HCT116 (cell line): ENCODE results near the gene XAGE2. TPM values are rescaled to one million over a fixed set of nuclear protein-coding genes. Genes with fewer than 3 reads are reported as not detected.

ENCODE experiments used
- ATAC-seq: fragments of 200-7000 bp; cut with Tn5 transposase; 2 replicates; pipeline ENCODE4 v1.9.1; 2020; ENCODE audit warnings: mild to moderate bottlenecking, moderate library complexity
- BruUV-seq: library from RNA; stranded (reverse); fragments of 400-500 nt; replicated peaks from 2 replicates; lab custom pipeline; 2021; lab: Mats Ljungman, UMichigan
- CTCF ChIA-PET: fragments of 300-600 bp; sonication (Branson Sonifier 250); formaldehyde crosslinking; loops from one replicate; lab custom pipeline; 2021; ENCODE audit warnings: antibody characterized with exemption; lab: Charles Lee
- POLR2A ChIA-PET: fragments of 300-600, 350-600 bp; sonication (Branson Sonifier 250); formaldehyde crosslinking; loops from one replicate; lab custom pipeline; 2021; ENCODE audit warnings: antibody characterized with exemption; lab: Charles Lee
- RAD21 ChIA-PET, 2 experiments: fragments of 300-600 bp; sonication (Branson Sonifier 250); formaldehyde crosslinking; loops; one replicate each; lab custom pipeline; 2023; ENCODE audit warnings: low total read pairs in 2 of 2; ENCODE audit not compliant: uncharacterized antibody in 2 of 2, unreplicated experiment in 2 of 2, low non-redundant PET in 1 of 2; lab: Charles Lee
- DNase-seq: peaks from one replicate; pipeline ENCODE4 v3.0.0-alpha.2; 2010; ENCODE audit warnings: low read depth, low spot score
- H2AFZ ChIP-seq: fragments of 200-600 bp; shearing (Covaris generic), sonication (generic); 2 replicates; pipeline ENCODE4 v1.6.1; 2017; ENCODE audit warnings: low read depth, mixed run types, mixed read lengths, antibody characterized with exemption, low read length; ENCODE audit not compliant: poor library complexity, severe bottlenecking
- H3K27ac ChIP-seq: 2 replicates; pipeline ENCODE4 v1.5.1; 2012; ENCODE audit warnings: low read depth, low read length
- H3K27me3 ChIP-seq: fragments of 200-600 bp; sonication (generic); 2 replicates; pipeline ENCODE4 v1.6.1; 2016; ENCODE audit warnings: mixed run types, low read length, mixed read lengths; ENCODE audit not compliant: insufficient read depth
- H3K36me3 ChIP-seq, 2 experiments: fragments of 200-500 bp in 1 of 2; fragments of 200-600 bp in 1 of 2; sonication (Bioruptor generic) in 1 of 2; sonication (generic) in 1 of 2; 2 replicates each; pipeline versions ENCODE4 v1.5.1 to v1.6.1; 2014 to 2016; ENCODE audit warnings: low read length in 2 of 2, inconsistent platforms in 1 of 2, mixed read lengths in 1 of 2, mixed run types in 1 of 2; ENCODE audit not compliant: insufficient read depth in 2 of 2, control insufficient read depth in 1 of 2
- H3K4me1 ChIP-seq, 2 experiments: fragments of 200-600 bp in 1 of 2; sonication (generic) in 1 of 2; 2 replicates each; pipeline versions ENCODE4 v1.5.1 to v1.6.1; 2012 to 2017; ENCODE audit warnings: low read length in 2 of 2, inconsistent platforms in 1 of 2, mild to moderate bottlenecking in 1 of 2, mixed read lengths in 1 of 2, mixed run types in 1 of 2, moderate library complexity in 1 of 2; ENCODE audit not compliant: insufficient read depth in 2 of 2, control insufficient read depth in 1 of 2
- H3K4me2 ChIP-seq: fragments of 200-600 bp; sonication (generic); 2 replicates; pipeline ENCODE4 v1.6.1; 2017; ENCODE audit warnings: mixed run types, low read length, mixed read lengths
- H3K4me3 ChIP-seq, 2 experiments: fragments of 200-600 bp in 1 of 2; sonication (generic) in 1 of 2; replicated peaks in 1 of 2; 2 replicates each; pipeline ENCODE4 v1.5.1; 2011 to 2016; ENCODE audit warnings: low read length in 2 of 2, control low read depth in 1 of 2, low read depth in 1 of 2, mild to moderate bottlenecking in 1 of 2, mixed read lengths in 1 of 2, mixed run types in 1 of 2
- H3K79me2 ChIP-seq: fragments of 200-600 bp; sonication (generic); 2 replicates; pipeline ENCODE4 v1.6.1; 2017; ENCODE audit warnings: mild to moderate bottlenecking, mixed run types, low read length, moderate library complexity, mixed read lengths; ENCODE audit not compliant: insufficient read depth
- H3K9ac ChIP-seq: fragments of 200-600 bp; sonication (generic); 2 replicates; pipeline ENCODE4 v1.6.1; 2016; ENCODE audit warnings: low read length, mixed read lengths
- H3K9me2 ChIP-seq: fragments of 200-600 bp; sonication (generic), shearing (Covaris generic); 2 replicates; pipeline ENCODE4 v1.6.1; 2017; ENCODE audit warnings: mixed run types, mild to moderate bottlenecking, moderate library complexity; ENCODE audit not compliant: insufficient read depth
- H3K9me3 ChIP-seq, 2 experiments: fragments of 200-500 bp in 1 of 2; fragments of 200-600 bp in 1 of 2; sonication (Bioruptor generic) in 1 of 2; sonication (generic) in 1 of 2; 2 replicates each; pipeline ENCODE4 v1.6.1; 2014 to 2017; ENCODE audit warnings: low read length in 2 of 2, mixed read lengths in 2 of 2, inconsistent platforms in 1 of 2, low read depth in 1 of 2, mild to moderate bottlenecking in 1 of 2, mixed run types in 1 of 2, moderate library complexity in 1 of 2; ENCODE audit not compliant: control insufficient read depth in 1 of 2, insufficient read depth in 1 of 2
- H4K20me1 ChIP-seq: fragments of 200-600 bp; sonication (generic), shearing (Covaris generic); 2 replicates; pipeline ENCODE4 v1.6.1; 2017; ENCODE audit warnings: mixed run types, mild to moderate bottlenecking, moderate library complexity; ENCODE audit not compliant: insufficient read depth
- CBX3 ChIP-seq: IDR thresholded peaks from 2 replicates; pipeline ENCODE4 v1.6.1; 2012; ENCODE audit warnings: low read depth
- CEBPB ChIP-seq: IDR thresholded peaks from 2 replicates; pipeline ENCODE4 v1.6.1; 2012; ENCODE audit warnings: low read depth
- CTCF ChIP-seq, 3 experiments: fragments of 200-600 bp in 1 of 3; sonication (generic) in 1 of 3; IDR thresholded peaks in 2 of 3; conservative IDR thresholded peaks in 1 of 3; 2 replicates each; pipeline ENCODE4 v1.5.1; 2012 to 2017; ENCODE audit warnings: low read depth in 2 of 3, low read length in 2 of 3, antibody characterized with exemption in 1 of 3, borderline replicate concordance in 1 of 3, control low read depth in 1 of 3, mild to moderate bottlenecking in 1 of 3, mixed read lengths in 1 of 3, mixed run types in 1 of 3, moderate library complexity in 1 of 3; ENCODE audit not compliant: insufficient read depth in 1 of 3
- EGR1 ChIP-seq: IDR thresholded peaks from 2 replicates; pipeline ENCODE4 v1.6.1; 2012; ENCODE audit warnings: low read depth
- EZH2phosphoT487 ChIP-seq: fragments of 200-600 bp; IDR thresholded peaks from 2 replicates; pipeline ENCODE4 v1.6.1; 2018; ENCODE audit warnings: antibody characterized with exemption, borderline replicate concordance
- FOSL1 ChIP-seq: IDR thresholded peaks from 2 replicates; pipeline ENCODE4 v1.6.1; 2012; ENCODE audit warnings: low read depth
- MAX ChIP-seq: IDR thresholded peaks from 2 replicates; pipeline ENCODE4 v1.6.1; 2012
- POLR2AphosphoS5 ChIP-seq: IDR thresholded peaks from 2 replicates; pipeline ENCODE4 v1.6.1; 2011; ENCODE audit warnings: mild to moderate bottlenecking, low read depth, low read length, moderate library complexity
- RAD21 ChIP-seq: IDR thresholded peaks from 2 replicates; pipeline ENCODE4 v1.6.1; 2012; ENCODE audit warnings: low read depth, mild to moderate bottlenecking
- SIN3A ChIP-seq: IDR thresholded peaks from 2 replicates; pipeline ENCODE4 v1.6.1; 2012; ENCODE audit warnings: low read depth
- SP1 ChIP-seq: IDR thresholded peaks from 2 replicates; pipeline ENCODE4 v1.6.1; 2012; ENCODE audit warnings: low read depth
- SRF ChIP-seq: IDR thresholded peaks from 2 replicates; pipeline ENCODE4 v1.6.1; 2012; ENCODE audit warnings: low read depth
- TCF7L2 ChIP-seq: IDR thresholded peaks from 2 replicates; pipeline ENCODE4 v1.7.0; 2011; ENCODE audit warnings: borderline replicate concordance, inconsistent platforms; ENCODE audit not compliant: insufficient read depth, insufficient read length; ENCODE audit errors: extremely low read depth
- YY1 ChIP-seq: IDR thresholded peaks from 2 replicates; pipeline ENCODE4 v1.6.1; 2011; ENCODE audit warnings: low read length, low read depth, moderate library complexity, mild to moderate bottlenecking; ENCODE audit not compliant: insufficient replicate concordance; ENCODE audit errors: extremely low read depth
- ZBTB33 ChIP-seq: IDR thresholded peaks from 2 replicates; pipeline ENCODE4 v1.6.1; 2011; ENCODE audit warnings: mild to moderate bottlenecking, low read length, moderate library complexity; ENCODE audit not compliant: insufficient replicate concordance; ENCODE audit errors: extremely low read depth
- ZFX ChIP-seq: fragments of 450-650 bp; IDR thresholded peaks from 2 replicates; pipeline ENCODE4 v1.6.1; 2017
- ZNF274 ChIP-seq: fragments of 200-500 bp; sonication (Bioruptor generic); IDR thresholded peaks from 2 replicates; pipeline ENCODE4 v1.6.1; 2014; ENCODE audit warnings: mild to moderate bottlenecking, low read depth, low read length, inconsistent platforms
- intact Hi-C: fragments of 100-400 bp; cut with micrococcal nuclease; formaldehyde crosslinking; loops from 2 replicates; pipeline ENCODE4 v1.10.0; 2022
- total RNA-seq: library from RNA; stranded (reverse); gene quantifications from one replicate; pipeline ENCODE4 v1.2.1, GENCODE V29; 2021; ENCODE audit not compliant: unreplicated experiment
- TF ChIP-seq, protein P1 (sequence below): IDR thresholded peaks from 2 replicates; pipeline ENCODE4 v1.6.1; 2012; ENCODE audit warnings: low read depth
- TF ChIP-seq, protein P2 (sequence below): IDR thresholded peaks from 2 replicates; pipeline ENCODE4 v1.6.1; 2012

Gene XAGE2
- total RNA-seq, 1 experiment from 2014 or later = not detected

DNA sequence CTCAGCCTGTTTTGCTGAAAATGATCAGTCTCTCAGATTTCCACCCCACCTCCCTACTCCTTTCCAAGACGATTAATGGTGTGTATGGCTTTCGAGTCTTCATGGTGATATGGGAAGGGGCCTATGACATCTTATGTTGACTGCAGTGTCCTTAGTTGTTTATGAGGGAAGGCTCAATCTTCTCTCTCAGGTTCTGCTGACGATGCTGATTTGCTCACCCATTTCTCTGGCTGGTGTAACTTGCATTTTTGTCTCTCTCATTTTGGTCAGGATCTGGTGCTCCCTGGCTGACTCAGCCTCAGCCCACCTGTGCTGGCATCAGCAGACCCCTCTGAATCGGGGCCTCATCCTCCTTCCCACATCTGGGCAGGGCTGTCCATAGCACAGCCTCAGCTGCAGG, 31.4 kb upstream of the XAGE2 start:
- no peak overlapping the region for H2AFZ ChIP-seq
- no peaks in the 10 kb centered on the region for H3K79me2 ChIP-seq
- H3K27me3 ChIP-seq = peaks cover 18% of the 10 kb centered on the region; the same call in 1 of the 2 replicates
- H3K4me2 ChIP-seq = no peak overlapping the region
- RAD21 ChIA-PET = no interaction called here
- H4K20me1 ChIP-seq = no peaks in the 10 kb centered on the region
- CTCF ChIA-PET = no interaction called here
- H3K9me3 ChIP-seq = no peaks in the 10 kb centered on the region
- H3K9me2 ChIP-seq = no peaks in the 10 kb centered on the region
- DNase-seq = no peak
- TF ChIP-seq SP1 = no peak
- TF ChIP-seq EZH2phosphoT487 = no peak
- no peak for TF ChIP-seq ZBTB33
- no peak for TF ChIP-seq FOSL1
- TF ChIP-seq ZFX = no peak
- TF ChIP-seq CEBPB = no peak
- no peak for TF ChIP-seq CBX3
- no peak for TF ChIP-seq POLR2AphosphoS5
- no peak for TF ChIP-seq SIN3A
- no peak for TF ChIP-seq CTCF (IDR thresholded peaks at IDR 0.05 in 2 of 3, conservative IDR thresholded peaks at IDR 0.05 in 1 of 3; ENCODE audit: borderline replicate concordance in 1 of 3, insufficient read depth in 1 of 3, low read depth in 2 of 3, low read length in 2 of 3)
- TF ChIP-seq, protein P1, sequence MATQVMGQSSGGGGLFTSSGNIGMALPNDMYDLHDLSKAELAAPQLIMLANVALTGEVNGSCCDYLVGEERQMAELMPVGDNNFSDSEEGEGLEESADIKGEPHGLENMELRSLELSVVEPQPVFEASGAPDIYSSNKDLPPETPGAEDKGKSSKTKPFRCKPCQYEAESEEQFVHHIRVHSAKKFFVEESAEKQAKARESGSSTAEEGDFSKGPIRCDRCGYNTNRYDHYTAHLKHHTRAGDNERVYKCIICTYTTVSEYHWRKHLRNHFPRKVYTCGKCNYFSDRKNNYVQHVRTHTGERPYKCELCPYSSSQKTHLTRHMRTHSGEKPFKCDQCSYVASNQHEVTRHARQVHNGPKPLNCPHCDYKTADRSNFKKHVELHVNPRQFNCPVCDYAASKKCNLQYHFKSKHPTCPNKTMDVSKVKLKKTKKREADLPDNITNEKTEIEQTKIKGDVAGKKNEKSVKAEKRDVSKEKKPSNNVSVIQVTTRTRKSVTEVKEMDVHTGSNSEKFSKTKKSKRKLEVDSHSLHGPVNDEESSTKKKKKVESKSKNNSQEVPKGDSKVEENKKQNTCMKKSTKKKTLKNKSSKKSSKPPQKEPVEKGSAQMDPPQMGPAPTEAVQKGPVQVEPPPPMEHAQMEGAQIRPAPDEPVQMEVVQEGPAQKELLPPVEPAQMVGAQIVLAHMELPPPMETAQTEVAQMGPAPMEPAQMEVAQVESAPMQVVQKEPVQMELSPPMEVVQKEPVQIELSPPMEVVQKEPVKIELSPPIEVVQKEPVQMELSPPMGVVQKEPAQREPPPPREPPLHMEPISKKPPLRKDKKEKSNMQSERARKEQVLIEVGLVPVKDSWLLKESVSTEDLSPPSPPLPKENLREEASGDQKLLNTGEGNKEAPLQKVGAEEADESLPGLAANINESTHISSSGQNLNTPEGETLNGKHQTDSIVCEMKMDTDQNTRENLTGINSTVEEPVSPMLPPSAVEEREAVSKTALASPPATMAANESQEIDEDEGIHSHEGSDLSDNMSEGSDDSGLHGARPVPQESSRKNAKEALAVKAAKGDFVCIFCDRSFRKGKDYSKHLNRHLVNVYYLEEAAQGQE = no peak
- TF ChIP-seq EGR1 = no peak
- no peak for TF ChIP-seq YY1
- TF ChIP-seq, protein P2, sequence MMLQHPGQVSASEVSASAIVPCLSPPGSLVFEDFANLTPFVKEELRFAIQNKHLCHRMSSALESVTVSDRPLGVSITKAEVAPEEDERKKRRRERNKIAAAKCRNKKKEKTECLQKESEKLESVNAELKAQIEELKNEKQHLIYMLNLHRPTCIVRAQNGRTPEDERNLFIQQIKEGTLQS = no peak
- no peak for TF ChIP-seq SRF
- TF ChIP-seq RAD21 = no peak
- no peak for TF ChIP-seq MAX
- TF ChIP-seq ZNF274 = no peak
- TF ChIP-seq TCF7L2 = no peak
- POLR2A ChIA-PET = no interaction called here
- H3K4me1 ChIP-seq = peaks cover 0 to 6% of the 10 kb centered on the region in 2 experiments; a peak in 1 of 4 replicates
- ATAC-seq = no peak
- H3K9ac ChIP-seq = no peak overlapping the region
- BruUV-seq = no TSS peak
- H3K4me3 ChIP-seq = no peak overlapping the region
- intact Hi-C loops = no loop called here
- no peak overlapping the region for H3K27ac ChIP-seq
- H3K36me3 ChIP-seq = no peaks in the 10 kb centered on the region
